SK-N-MC (cell line): ENCODE data around the gene VWCE.

Experiments used
- EZH2 ChIP-seq: fragments of 200-600 bp; sonication (generic); IDR thresholded peaks from one replicate; pipeline ENCODE4 v1.6.1; 2017; ENCODE audit warnings: antibody characterized with exemption
- FOXP2 ChIP-seq: optimal IDR thresholded peaks from 2 replicates; pipeline ENCODE3; 2011; ENCODE audit warnings: mild to moderate bottlenecking, moderate library complexity; ENCODE audit not compliant: insufficient read depth; ENCODE audit errors: extremely low read length, control extremely low read depth
- POLR2AphosphoS5 ChIP-seq: IDR thresholded peaks from 2 replicates; pipeline ENCODE4 v1.6.1; 2012; ENCODE audit warnings: mild to moderate bottlenecking, low read depth, low read length, borderline replicate concordance

- no peak for TF ChIP-seq POLR2AphosphoS5
- TF ChIP-seq EZH2: no peak
- TF ChIP-seq FOXP2: no peak
Observed at GRCh38 chr11:61339490-61339878, 44.4 kb upstream of the VWCE start.
